ENCODE results near the gene TGFBRAP1.
A peak's percentile ranks its signal among the peaks of the same experiment; 100 is the strongest.

Gene TGFBRAP1

DNA sequence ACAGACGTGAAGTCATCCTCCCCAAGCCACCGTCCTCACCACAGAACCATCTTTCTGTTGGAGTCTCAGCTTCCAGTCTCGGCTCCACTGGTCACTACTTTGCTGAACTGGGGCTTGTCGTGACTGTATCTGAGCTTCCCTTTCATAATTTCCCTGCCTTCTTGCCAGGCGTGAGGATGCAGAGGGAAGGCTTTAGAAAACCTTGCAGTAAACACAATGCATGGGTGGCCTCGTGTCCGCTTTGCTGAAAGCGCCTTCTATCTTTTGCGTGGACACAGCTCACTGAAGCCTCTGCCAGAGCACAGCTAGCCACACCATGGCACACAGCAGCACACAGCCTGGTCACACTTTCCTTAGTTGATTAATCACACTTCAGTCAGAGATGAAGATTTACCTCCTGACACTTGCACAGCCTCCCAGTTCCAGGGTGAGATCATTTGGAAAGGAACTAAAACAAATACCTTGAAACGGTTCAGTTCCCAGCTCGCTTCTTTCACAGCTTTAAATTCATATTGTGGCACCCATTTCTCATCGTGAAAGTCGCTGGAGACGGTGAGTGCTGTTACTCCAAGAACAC, 90.8 kb downstream of the TGFBRAP1 start:
- DNase-seq (ENCODE audit: low read depth, low spot score), result no peak

DNA sequence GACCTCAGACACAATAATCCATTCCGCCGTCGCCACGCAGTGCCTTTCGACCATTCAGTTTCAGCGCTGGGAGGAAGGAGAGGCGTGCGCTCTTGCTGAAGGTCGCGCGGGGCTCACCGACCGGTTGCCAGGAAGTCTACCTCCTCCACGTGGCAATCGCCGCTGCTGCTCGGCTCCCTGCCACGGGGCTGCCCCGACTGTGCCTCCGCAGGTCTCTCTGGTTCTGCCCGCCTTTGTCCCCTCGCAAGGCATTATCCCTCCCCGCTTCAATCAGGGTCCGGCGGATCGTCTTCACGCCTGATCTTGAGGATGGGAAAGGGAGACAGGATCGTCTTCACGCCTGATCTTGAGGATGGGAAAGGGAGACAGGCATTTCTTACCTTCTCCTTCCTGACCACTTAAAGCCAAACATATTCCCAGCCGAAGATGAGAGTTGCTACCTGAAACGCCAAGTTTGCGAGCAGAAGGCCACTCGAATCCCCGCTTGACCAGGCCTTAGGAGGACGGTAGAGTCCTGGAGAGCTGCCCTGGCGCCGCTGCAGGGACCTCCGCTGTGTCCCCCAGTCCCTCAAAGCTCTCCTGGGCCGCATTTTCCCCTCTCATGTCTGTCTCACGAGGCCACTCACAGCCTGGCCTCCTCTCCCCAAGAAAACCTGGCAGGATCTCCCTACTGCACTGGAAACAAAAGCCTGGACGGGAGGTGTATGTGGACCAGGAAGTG, 92.3 kb downstream of the TGFBRAP1 start:
- DNase-seq (ENCODE audit: low read depth, low spot score), result no peak

DNA sequence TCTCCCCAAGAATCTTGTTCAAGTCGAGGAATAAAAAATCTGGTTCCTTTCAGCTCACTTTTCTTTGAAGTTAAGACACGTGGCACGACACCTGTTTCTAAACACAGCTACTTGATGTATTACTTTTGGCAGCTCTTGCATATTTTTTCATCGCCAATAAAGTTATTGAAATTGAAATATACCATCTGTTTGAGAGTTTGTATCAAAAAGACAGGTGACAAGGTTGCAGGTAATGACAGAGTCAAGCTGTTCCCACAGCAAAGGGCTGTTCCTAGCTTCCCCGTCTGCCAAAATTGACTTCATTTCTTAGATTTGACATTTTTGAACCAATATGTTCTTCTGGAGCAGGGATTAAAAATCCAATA, 93.5 kb downstream of the TGFBRAP1 start:
- no peak for DNase-seq (ENCODE audit: low read depth, low spot score)

DNA sequence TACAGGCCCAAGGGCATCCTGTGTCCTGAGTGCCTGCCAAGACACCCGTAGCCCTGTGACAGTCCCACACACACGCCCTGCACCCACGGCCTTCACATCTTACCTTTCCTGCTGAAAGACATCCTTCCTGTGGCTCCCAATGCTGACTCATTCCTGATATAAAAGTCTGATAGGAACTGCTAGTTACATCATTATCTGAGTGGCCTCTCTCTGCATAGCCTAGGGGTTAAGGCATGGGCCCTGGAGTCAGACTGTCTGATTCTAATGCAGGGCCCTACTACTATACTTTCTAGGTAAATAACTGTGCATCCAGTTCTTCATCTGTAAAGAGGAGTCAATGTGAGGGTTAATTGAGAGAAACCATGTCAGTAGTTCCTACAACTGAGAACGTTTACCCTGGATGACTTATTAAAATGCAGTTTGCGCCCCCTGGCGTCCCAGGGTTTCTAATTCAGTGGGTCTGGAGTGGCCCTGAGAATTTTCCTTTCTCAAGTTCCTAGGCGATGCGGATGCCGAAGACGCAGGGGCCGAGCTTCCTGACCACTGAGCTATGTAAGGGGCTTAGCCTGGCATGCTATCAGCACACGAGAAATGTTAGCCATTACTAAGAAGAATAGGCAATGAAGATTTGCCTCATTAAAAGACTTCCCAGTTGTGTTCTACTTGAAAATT, 94.0 kb downstream of the TGFBRAP1 start:
- DNase-seq (ENCODE audit: low read depth, low spot score), result peak; percentile 47

DNA sequence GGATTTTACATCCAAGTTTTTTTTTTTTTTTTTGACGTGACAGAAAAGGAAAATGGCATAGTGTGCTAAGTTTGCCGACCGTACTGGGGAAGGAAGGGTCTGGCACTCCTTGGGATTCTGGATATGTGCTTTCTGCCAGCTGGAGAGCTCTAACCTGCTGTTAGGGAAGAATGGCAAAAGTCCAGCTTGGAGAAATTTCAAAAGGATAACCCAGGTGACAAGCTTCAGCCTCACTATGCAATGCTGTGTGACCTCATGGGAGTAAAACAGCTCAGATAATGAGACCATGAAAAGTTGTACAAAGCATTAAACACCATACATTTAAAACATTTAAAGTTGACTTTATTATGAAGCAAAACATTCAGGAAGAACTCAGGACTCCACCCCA, 98.3 kb downstream of the TGFBRAP1 start:
- no peak for DNase-seq (ENCODE audit: low read depth, low spot score)

DNA sequence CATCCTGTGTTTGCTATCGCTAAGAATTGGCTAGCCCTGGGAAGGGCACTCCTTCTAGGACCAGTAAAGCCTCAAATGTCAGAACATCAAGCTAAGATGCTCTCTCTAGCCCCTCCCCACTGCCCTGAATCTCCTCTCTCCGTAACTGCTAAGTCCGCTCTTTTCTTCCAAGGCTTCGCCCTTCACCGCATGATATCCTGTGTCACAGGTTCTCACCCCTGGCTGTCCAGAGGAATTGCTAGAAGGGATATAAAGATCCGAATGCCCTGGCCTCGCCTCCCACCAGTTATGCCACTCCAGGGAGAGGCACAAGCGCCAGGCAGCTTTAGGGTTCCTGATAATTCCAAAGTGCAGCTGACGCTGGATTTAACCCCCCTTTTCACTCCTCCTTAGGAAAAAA, 105.1 kb downstream of the TGFBRAP1 start:
- DNase-seq (ENCODE audit: low read depth, low spot score), result no peak

DNA sequence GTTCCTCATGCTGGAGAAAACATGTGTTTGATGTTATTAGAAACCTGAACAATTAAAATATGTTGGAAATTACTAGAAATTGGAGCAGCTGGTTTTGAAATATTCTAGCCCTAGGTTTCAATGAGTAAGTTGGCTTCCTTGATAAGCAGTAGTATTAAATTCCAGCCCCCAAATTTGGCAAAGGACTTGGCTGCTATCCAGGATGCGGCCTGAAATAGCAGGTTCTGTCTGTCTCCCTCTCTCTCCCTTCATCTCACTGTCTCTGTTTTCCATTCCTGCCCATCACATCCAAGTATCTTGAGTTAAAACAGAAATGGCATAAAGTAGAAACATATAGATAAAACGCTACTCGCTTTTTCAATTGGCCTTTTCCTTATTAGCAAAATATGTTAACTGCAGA, 108.9 kb downstream of the TGFBRAP1 start:
- no peak for DNase-seq (ENCODE audit: low read depth, low spot score)

DNA sequence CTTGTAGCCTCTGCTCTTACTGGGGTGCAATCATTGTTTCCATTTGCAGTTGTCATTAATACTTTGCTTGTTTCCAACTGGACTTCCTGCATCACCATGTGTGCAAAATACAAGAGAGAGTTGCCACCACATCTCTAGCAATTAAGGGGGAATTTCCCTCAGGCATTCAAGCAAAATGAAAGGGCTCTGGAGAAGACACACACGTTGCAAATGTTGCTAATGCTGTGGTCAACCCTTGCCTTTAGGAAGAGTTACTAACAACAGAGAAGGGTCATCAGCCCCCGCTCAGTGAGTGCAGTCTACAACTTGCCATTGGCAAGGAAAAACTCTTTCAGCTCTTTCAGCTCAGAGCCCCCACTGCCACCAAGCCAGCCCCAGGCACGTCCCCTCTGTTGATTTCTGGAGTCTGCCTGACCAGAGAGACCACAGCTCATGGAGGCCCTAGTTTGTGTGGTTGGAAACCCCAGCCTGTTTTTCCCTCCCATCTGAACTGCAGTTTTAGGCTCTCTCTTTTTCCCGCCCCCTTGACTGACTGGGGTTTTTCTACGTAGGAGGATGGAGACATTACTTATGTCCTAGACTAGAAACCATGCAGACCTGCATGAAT, 113.8 kb downstream of the TGFBRAP1 start:
- no peak for DNase-seq (ENCODE audit: low read depth, low spot score)

All from iPS DF 19.7 (cell line).